Measurements from ENCODE around the gene PADI6. TPM values are rescaled to one million over a fixed set of nuclear protein-coding genes. Genes with fewer than 3 reads are reported as not detected.

The PADI6 gene
- total RNA-seq, 1 experiment from 2014 or later = not detected

GRCh38 chr1:17347769-17348592 is 24.0 kb upstream of the PADI6 start (continued):
- TF ChIP-seq, protein P1, sequence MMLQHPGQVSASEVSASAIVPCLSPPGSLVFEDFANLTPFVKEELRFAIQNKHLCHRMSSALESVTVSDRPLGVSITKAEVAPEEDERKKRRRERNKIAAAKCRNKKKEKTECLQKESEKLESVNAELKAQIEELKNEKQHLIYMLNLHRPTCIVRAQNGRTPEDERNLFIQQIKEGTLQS (IDR thresholded peaks at IDR 0.05) = no peak
- no peak for TF ChIP-seq EGR1 (IDR thresholded peaks at IDR 0.05; ENCODE audit: low read depth)
- peak; percentile 66 for TF ChIP-seq SP1 (IDR thresholded peaks at IDR 0.05; ENCODE audit: low read depth)
- no peak for TF ChIP-seq TCF7L2 (IDR thresholded peaks at IDR 0.05; ENCODE audit: borderline replicate concordance, extremely low read depth, insufficient read depth, insufficient read length)

DNA sequence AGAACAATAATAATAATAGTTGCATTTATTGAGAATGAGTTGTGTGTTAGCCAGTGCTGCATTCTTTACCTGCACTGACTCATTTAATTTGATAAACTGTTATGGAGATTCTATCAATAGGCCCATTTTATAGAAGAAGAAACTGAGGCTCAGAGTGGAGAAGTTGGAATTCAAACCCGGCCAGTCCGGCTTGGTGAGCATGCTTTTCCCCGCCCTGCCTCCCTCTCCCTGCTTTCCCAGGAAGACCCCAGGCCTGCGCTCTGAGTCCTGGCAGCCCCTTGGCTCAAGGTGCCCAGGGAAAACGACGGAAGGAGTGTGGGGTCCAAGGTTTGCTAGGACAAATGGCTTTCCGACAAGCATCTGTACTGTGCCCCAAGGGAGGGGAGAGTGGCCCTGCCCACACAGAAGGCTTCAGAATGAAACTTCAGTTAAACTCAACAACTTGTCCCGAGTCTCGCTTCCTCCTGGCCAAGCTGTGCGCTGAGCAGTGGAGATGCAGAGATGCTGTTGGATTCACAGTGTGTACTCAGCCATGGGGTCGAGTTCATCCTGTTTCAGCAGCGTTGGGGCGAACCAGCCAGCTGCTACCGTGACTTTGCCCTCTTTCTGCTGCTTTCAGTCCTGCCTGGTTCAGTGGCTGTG is 23.3 kb upstream of the PADI6 start:
- BruUV-seq (replicated peaks) = TSS peak; percentile 95
- H3K36me3 ChIP-seq (ENCODE audit: control insufficient read depth in 1 of 2, insufficient read depth in 2 of 2, low read length in 2 of 2) = no peaks in the 10 kb centered on the region
- H2AFZ ChIP-seq (ENCODE audit: low read depth, low read length, poor library complexity, severe bottlenecking) = peak overlapping the region; percentile 63
- no peaks in the 10 kb centered on the region for H3K27me3 ChIP-seq (ENCODE audit: insufficient read depth, low read length)
- H4K20me1 ChIP-seq (ENCODE audit: insufficient read depth) = no peaks in the 10 kb centered on the region
- POLR2A ChIA-PET = interaction anchor here (0.6 kb wide), 1 partner anchor 366 kb away, joined by 3 read pairs; no protein-coding TSS in a partner anchor
- H3K9me2 ChIP-seq (ENCODE audit: insufficient read depth) = no peaks in the 10 kb centered on the region
- intact Hi-C loops (cut with micrococcal nuclease) = no loop called here
- DNase-seq (ENCODE audit: low read depth, low spot score) (no peak), ATAC-seq (no peak; the same call in 1 of the 2 replicates)
- peak overlapping the region; percentile 50; the same call in 1 of the 2 replicates for H3K9ac ChIP-seq (ENCODE audit: low read length)
- H3K4me3 ChIP-seq (replicated peaks in 1 of 2; ENCODE audit: low read depth in 1 of 2, low read length in 2 of 2) = peak overlapping the region; percentile 39 to 59
- TF ChIP-seq SP1 (IDR thresholded peaks at IDR 0.05; ENCODE audit: low read depth) = no peak
- TF ChIP-seq SRF (IDR thresholded peaks at IDR 0.05; ENCODE audit: low read depth) = no peak
- TF ChIP-seq, protein P1 (IDR thresholded peaks at IDR 0.05) = no peak
- peak; percentile 47; the same call in 1 of the 2 replicates for TF ChIP-seq SIN3A (IDR thresholded peaks at IDR 0.05; ENCODE audit: low read depth)
- TF ChIP-seq CBX3 (IDR thresholded peaks at IDR 0.05; ENCODE audit: low read depth) = peak; percentile 83; the same call in 1 of the 2 replicates
- H3K9me3 ChIP-seq (ENCODE audit: control insufficient read depth in 1 of 2, insufficient read depth in 1 of 2, low read depth in 1 of 2, low read length in 2 of 2) = no peaks in the 10 kb centered on the region
- RAD21 ChIA-PET (ENCODE audit: low non-redundant PET in 1 of 2, low total read pairs in 2 of 2, uncharacterized antibody in 2 of 2, unreplicated experiment in 2 of 2) = no interaction called here
- no peaks in the 10 kb centered on the region for H3K79me2 ChIP-seq (ENCODE audit: insufficient read depth, low read length)
- CTCF ChIA-PET = interaction anchor here (0.6 kb wide), 1 partner anchor 136 kb away, joined by 3 read pairs; no protein-coding TSS in a partner anchor
- H3K4me2 ChIP-seq (ENCODE audit: low read length) = peak overlapping the region; percentile 76
- H3K27ac ChIP-seq (ENCODE audit: low read depth, low read length) = peak overlapping the region; percentile 47
- H3K4me1 ChIP-seq (ENCODE audit: control insufficient read depth in 1 of 2, insufficient read depth in 2 of 2, low read length in 2 of 2) = peaks cover 11 to 21% of the 10 kb centered on the region in 2 experiments

All from HCT116 (cell line).